Measurements from ENCODE around the gene SLC6A19.

GRCh38 chr5:1152771-1153282 is 48.6 kb upstream of the SLC6A19 start:
- TF ChIP-seq GATA2 (IDR thresholded peaks at IDR 0.05; ENCODE audit: low read depth, low read length), result no peak
- no peak for TF ChIP-seq GATA3 (IDR thresholded peaks at IDR 0.05; ENCODE audit: low read depth, low read length)
